DND-41 (cell line): ENCODE measurements around the gene DALRD3.

Source experiments
- CTCF ChIP-seq: IDR thresholded peaks from 2 replicates; pipeline ENCODE4 v1.5.1; 2012; ENCODE audit warnings: borderline replicate concordance, low read length, moderate library complexity, mild to moderate bottlenecking; ENCODE audit not compliant: poor library complexity, severe bottlenecking; ENCODE audit errors: extremely low read depth
- EZH2 ChIP-seq: IDR thresholded peaks from 3 replicates; pipeline ENCODE4 v1.6.1; 2012; ENCODE audit warnings: borderline replicate concordance, low read depth, mild to moderate bottlenecking, moderate library complexity, low read length, inconsistent platforms; ENCODE audit not compliant: severe bottlenecking

- TF ChIP-seq CTCF = no peak
- TF ChIP-seq EZH2 = no peak
These were observed 47.8 kb downstream of the DALRD3 start for GRCh38 chr3:48970586-48970985.
